NCI-H187 (cell line): Measurements from ENCODE around the gene ACACB.

Experiments used
- DNase-seq, 2 experiments: peaks; one replicate each; lab custom pipeline; 2025; lab: John Stamatoyannopoulos, UW

Gene ACACB

GRCh38 chr12:109279525-109279924 is 163.1 kb downstream of the ACACB start:
- no peak for DNase-seq

- DNase-seq = no peak
Observed at GRCh38 chr12:109281452-109281851, 165.1 kb downstream of the ACACB start.

DNA sequence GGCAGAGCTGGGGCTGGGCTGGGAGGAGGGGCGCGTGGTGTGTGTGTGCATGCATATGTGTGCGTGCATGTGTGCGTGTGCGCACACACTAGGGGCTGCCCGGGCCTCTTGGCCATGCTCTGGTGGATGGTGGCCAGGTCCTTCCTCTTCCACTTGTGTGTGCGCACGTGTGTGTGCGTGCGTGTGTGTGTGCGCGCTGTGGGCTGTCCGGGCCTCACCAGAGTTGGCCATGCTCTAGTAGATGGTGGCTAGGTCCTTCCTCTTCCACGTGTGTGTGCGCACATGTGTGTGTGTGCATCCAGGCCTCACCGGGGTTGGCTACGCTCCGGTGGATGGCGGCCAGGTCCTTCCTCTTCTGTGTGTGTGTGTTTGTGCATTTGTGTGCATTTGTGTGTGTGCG is 168.0 kb downstream of the ACACB start:
- DNase-seq = no peak

DNA sequence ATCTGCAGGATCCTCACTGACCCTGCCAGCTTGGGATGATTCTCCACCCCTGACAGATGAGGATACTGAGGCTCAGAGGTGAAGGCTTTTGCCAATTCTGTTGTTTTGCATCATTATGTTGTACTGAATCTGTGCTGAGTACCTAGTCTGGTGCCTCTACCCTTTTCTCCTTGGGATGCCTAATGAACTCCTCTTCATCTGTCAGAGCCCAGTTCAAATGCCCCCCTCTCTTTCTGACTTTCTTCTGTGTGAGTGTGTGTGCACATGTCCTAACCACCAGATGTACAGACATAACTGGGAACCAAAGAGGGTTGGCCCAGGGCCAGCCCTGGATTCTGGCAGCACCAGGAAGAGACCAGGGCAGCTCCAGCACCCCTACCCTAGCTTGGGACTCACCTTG is 169.9 kb downstream of the ACACB start:
- no peak for DNase-seq

DNA sequence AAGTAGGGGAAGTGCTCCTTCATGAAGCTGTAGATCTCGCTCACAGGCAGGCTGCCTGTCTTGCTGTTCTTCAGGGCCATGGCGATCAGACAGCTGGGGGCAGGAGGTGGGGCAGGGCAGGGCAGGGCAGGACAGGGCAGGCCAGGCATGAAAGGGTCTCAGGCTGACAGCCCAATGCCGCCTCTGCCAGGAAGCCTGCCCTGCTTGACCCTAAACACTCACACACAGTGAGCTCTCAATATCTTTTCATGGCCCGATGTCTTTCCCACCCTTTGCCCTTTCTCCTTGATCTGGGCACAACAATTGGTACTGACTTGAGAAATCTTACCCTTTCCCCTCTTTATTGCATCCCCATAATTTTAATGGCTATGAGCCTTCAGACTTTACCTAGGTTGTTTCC is 170.3 kb downstream of the ACACB start:
- DNase-seq = no peak

GRCh38 chr12:109287181-109287580 is 170.8 kb downstream of the ACACB start:
- no peak for DNase-seq

DNA sequence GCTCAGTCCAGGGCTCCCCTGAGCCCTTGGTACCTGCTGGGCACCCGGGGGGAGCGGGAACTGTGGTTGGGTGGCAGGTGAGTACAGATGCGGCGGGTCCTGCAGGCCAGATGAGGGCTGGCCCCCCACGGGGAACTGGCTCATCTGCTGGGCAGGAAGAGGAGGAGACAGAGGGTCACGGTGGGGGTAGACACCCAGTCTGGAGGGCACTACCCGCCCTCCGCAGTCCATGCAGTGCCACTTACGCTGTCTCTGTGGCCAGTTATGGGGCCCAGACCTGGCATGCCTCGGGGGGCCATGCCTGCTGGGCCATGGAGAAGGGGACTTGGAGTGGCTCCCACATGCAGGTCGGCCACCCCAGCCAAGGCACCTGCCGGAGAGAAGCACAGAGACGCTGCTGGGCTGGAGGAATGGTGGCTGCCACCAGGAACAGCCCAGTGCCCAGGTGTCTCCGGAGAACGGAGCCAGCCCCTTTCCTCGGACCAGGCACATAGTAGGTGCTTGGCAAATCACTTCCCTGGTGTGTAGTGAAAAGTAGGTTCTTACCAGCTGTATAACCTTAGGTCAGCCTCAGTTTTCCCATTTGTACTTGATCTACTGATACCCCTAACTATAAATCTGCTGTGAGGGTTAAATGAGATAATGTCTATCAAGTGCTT is 171.6 kb downstream of the ACACB start:
- no peak for DNase-seq

- no peak for DNase-seq
Observed at GRCh38 chr12:109288571-109288970, 172.2 kb downstream of the ACACB start.

GRCh38 chr12:109289004-109289403 is 172.6 kb downstream of the ACACB start:
- DNase-seq = no peak

DNA sequence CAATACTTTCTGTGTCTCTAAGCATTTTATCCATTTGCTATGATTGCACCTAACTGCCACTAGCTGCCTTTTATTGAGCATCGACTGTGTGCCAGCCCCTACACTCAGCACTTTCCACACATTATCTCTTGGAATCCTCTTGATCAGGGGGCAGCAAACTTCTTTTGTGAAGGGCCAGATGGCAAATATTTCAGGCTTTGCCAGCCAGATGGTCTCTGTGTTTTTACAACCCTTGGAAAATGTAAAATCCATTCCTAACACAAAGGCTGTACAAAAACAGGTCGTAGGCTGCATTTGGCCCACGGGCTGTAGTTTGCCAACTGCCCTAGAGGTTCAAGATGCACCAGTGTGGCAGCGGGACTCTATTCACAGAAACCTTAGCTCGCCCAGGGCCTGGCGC is 173.2 kb downstream of the ACACB start:
- no peak for DNase-seq

DNA sequence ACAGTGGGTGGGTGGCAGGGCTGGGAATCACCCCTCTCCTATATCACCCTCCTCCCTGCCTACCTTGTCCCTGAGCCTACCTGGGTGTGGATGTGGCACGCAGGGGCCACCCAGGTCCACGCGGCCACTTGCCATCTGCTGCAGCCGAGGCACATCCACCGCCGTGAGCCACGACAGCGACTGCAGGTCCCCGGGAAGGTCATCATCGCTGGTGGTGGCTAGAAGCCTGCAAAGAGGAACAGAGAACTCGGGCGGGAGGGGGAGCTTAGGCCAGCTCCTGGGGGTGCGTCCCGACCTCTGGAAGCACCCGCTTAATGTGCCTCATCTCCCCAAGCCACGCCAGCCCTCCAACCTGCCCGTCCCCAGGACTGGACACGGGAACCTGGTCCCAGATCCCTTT is 173.7 kb downstream of the ACACB start:
- no peak for DNase-seq

DNA sequence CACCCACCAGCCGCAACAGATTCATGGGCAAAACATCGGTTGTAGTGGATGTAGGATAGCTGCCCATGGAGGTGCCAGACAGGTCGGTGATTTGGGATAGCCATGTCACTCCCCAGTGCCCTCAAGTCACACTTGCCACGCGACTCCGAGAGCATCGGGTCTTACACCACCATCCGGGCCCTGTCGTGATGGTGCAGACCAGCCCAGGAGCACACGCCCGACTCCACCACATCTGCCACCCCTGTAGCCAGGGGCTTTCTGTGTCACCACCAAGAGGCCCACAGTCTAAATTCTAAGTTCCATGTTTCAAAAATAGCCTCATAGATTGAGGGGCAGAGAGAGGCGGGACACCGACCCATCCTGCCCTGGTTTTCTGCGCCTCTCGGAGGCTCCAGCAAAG is 174.7 kb downstream of the ACACB start:
- no peak for DNase-seq

DNA sequence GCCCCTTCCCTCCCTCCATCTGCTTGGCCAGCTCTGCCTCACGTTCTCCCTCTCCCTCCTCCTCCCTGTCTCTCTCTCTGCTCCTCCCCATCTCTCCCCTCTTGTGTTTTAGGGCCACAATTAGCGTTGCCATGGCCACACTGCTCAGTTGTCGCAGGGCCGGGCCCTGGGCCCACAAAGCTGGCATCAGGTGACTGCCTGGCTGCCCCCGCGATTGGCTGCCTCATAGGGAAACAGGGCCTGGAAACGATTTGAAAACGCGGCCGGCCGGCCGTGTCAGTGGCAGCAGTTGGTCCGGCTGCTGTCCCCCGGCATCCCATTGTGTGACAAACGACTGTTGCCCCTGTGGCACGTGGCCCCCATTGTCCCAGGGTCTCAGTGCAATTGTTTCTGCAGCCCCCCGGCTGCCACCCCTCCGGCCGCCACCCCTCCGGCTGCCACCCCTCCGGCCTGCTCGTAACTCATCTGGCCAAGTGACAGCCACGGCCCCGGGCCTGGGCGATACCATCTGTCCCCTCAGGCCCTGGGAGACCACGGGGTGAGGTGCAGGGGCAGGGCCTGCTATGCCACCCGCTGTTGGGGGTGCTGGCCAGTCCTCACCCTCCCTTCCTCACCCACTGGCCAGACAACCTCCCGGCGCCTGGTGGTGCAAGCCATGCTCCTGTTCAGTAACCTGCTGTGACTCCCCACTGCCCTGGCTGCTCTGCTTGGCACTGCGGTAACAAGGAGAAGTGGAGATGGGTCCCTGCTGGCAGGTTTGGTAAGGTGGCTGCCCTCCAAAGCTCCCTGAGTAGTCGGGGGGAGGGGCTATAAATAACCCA is 175.3 kb downstream of the ACACB start:
- DNase-seq = peak; percentile 94 to 95

DNA sequence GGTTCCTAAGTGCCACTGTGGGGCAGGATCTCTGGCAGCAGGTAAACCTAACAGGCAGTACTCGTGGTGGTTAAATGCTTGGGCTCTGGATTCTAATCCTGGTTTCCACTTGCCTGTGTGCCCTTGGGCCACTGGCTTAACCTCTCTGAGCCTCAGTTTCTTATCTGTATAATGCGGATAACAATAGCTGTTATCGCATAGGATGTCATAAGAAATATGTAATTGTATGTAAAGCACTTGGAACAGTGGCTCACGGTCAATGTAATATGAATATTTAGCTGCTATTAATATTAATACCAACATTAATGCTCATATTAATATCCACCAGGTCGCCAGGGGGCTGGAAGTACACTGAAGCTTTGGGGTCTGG is 175.9 kb downstream of the ACACB start:
- no peak for DNase-seq

DNA sequence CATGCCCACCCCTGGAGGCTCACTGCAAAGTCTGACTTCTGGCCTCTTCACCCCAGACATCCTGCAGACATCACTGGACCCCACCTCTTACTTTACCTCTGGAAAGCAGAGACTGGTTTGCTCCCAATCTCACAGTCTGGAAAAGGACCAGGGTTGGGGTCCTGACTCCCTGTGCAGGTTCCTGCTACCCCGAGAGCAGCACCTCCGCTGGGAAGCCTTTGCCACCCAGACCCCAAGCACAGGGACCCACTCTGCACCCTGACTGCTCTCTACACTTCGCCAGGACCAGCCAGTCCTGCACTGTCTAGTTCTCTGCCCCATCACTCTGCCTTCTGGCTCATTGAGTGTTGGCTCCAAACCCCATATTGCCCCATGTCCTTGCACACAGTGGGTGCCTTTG is 176.7 kb downstream of the ACACB start:
- DNase-seq = no peak

DNA sequence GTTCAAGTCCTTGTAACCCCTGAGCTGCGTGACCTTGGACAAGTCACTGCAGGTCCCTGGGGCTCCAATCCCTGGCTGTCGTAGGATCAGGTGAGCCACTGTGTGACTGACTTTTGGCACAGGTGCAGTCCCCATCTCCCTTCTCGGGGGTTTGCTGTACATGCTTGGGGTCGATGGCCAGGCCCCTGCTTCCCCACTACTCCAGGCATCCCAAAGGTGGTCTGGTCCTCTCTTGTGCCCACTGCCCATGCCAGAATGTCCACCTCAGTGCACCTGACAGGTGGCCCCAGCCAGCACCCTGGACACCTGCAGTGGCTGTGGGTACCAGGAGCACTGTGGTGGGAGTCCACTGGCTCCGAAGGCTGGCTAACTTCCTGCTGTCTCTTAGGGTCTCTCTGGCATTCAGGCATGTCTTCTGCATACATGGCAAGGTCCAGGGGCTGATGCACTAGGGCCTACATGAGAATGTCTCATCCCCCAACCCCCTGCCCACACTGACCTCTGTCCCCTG is 178.0 kb downstream of the ACACB start:
- no peak for DNase-seq

- no peak for DNase-seq
Observed at GRCh38 chr12:109295764-109296425, 179.5 kb downstream of the ACACB start.

GRCh38 chr12:109296431-109296830 is 180.0 kb downstream of the ACACB start:
- DNase-seq = no peak

DNA sequence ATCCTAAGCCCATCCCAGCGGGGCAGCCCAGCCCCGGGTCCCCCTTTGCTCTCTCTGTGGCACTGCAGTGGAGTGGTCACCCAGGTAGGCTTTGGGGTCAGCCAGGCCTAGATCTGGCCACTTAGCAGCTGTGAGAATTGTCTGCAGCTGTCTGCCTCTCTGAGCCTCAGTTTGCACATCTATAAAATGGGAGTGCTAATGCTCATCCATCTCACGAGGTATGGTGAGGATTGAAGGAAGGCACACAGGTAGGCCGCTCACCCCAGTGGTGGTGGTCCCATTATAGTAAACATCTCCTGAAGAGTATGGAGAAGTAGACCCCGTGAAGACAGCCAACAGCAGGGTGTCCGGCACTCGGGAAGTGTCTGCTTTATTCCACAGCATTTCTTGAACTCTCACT is 183.5 kb downstream of the ACACB start:
- DNase-seq = no peak

DNA sequence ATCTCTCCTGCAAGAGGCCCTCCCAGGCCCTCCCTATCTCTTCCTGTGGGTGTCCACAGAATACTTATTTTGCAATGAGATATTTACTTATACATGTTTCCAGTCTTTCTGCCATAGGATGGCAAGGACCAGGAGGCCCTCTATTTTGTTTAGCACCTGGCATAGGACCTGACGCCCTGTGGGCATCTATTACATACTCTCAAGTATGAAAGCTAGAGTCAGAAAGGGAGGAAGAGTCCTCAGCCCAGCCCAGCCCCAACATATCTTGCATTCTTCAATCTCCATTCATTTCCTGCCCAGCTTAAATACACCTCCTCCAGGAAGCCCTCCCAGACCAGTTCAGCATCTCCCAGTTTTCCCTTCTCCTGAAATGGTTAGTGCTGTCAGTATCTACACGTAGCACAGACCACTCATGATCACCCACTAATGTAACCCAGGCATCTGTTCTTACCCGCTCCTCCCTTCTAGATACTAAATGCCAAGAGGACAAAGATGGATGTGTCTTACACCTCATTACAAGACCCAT is 185.3 kb downstream of the ACACB start:
- DNase-seq = no peak

DNA sequence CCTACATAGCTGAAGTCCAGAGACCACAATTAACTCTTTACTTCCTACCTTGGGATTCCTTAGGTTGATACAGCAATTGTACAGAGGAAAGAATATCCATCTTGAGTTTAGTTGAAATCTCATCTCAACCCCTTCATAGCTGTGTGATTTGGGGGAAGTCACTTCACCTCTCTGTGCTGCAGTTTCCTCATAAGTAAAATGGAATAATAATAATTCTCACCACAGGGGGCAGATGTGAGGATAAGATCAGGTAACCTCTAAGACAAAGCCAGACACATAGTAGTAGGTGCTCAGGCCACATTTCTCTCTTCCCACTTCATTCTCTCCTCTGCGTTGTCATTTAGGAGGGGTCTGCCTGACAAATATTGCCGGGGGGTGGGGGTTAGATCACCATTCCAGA is 186.0 kb downstream of the ACACB start:
- no peak for DNase-seq

GRCh38 chr12:109302770-109303169 is 186.4 kb downstream of the ACACB start:
- DNase-seq = no peak

DNA sequence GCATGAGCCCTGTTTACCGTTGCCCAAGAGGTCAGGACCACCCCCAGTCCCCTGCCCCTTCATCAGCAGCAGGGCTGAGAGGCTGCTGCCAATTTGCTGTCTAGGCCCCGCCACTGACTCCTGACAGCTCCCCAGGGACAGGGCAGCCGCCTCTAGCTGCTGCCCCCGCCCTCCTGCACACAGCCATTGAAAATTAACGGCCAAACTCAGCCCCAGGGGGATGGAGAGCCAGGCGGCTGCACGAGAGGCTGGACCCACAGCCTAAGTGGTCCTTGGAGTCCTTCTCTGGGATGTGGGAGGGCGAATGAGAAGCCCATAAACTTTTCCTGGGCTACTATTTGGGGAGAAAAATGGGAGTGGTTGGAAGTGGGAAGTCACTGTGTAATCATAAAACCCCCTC is 188.1 kb downstream of the ACACB start:
- DNase-seq = peak; percentile 82 to 86
